Muscle layer of colon (tissue), 2 donors: ENCODE data around the gene TEDC1.
A peak's percentile ranks its signal among the peaks of the same experiment; 100 is the strongest.

Source experiments
- H3K27ac ChIP-seq: one replicate; pipeline ENCODE4 v1.7.0; 2013; ENCODE audit warnings: low read depth, mild to moderate bottlenecking, low read length, moderate library complexity
- H3K27me3 ChIP-seq, 2 donors: one replicate each; pipeline ENCODE4 v1.7.0; 2013; ENCODE audit warnings: low read length in 2 of 2, mild to moderate bottlenecking in 2 of 2; ENCODE audit not compliant: insufficient read depth in 2 of 2, control insufficient read depth in 1 of 2
- H3K36me3 ChIP-seq: one replicate; pipeline ENCODE4 v1.7.0; 2013; ENCODE audit warnings: mild to moderate bottlenecking, low read length; ENCODE audit not compliant: insufficient read depth
- H3K4me1 ChIP-seq: one replicate; pipeline ENCODE4 v1.7.0; 2013; ENCODE audit warnings: mild to moderate bottlenecking, low read length; ENCODE audit not compliant: insufficient read depth
- H3K4me3 ChIP-seq, 2 donors: one replicate each; pipeline ENCODE4 v1.7.0; 2013; ENCODE audit warnings: low read length in 2 of 2, low read depth in 1 of 2, mild to moderate bottlenecking in 1 of 2, moderate library complexity in 1 of 2
- H3K9ac ChIP-seq: one replicate; pipeline ENCODE4 v1.7.0; 2013; ENCODE audit warnings: low read length
- H3K9me3 ChIP-seq: one replicate; pipeline ENCODE4 v1.7.0; 2013; ENCODE audit warnings: mild to moderate bottlenecking, low read length
- donor health status: abdominal sarcoma.
- donor health status: Adenocarcinoma of cecum.

Gene TEDC1

GRCh38 chr14:105498430-105499255 lies 7.6 kb downstream of the TEDC1 start:
- Histone ChIP-seq H3K27me3 (no peaks in the 10 kb centered on the region), H3K36me3 (no peaks in the 10 kb centered on the region), H3K9me3 (no peaks in the 10 kb centered on the region), H3K27ac (peak overlapping the region; percentile 13), H3K4me1 (no peaks in the 10 kb centered on the region), H3K9ac (no peak overlapping the region), H3K4me3 (no peak overlapping the region)

GRCh38 chr14:105499256-105500035 lies 8.4 kb downstream of the TEDC1 start:
- no peaks in the 10 kb centered on the region for H3K9me3 ChIP-seq
- H3K4me3 ChIP-seq: no peak overlapping the region
- H3K9ac ChIP-seq: no peak overlapping the region
- H3K27me3 ChIP-seq: no peaks in the 10 kb centered on the region
- H3K27ac ChIP-seq: no peak overlapping the region
- no peaks in the 10 kb centered on the region for H3K4me1 ChIP-seq
- H3K36me3 ChIP-seq: no peaks in the 10 kb centered on the region

DNA sequence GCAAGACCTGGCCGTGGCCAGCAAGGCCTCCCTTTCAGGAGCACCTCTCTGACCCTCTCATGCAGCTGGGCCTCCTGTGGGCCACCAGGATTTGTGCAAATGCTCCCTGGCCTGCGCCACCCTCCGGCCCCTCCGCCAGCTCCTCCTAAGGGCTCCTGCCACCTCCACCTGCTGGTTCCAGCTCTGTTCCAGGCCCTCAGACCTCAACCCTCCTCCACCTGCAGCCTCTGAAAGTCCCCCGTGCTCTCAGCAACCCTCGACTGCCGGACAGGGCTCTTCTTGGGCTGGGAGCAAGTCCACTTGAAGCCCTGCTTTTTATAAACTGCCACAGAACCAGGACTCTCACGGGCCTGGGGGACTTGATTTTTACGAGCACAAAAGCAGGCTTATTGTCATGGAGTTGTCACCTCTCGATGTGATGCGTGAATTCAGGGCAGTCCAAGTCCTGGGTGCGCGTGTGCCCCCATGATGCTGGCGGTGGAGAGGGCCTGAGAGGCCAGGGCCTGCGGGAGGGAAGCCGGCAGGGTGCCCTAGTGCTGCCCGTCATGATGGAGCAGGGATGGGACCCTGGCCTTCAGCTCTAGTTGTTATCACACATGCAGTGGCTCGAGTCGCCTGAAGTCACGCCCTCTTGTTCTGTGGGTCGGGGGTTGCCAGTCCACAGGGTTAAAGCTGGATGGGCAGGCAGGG lies 9.1 kb downstream of the TEDC1 start:
- H3K4me3 ChIP-seq: no peak overlapping the region
- no peak overlapping the region for H3K27ac ChIP-seq
- H3K36me3 ChIP-seq: no peaks in the 10 kb centered on the region
- H3K27me3 ChIP-seq: no peaks in the 10 kb centered on the region
- no peak overlapping the region for H3K9ac ChIP-seq
- no peaks in the 10 kb centered on the region for H3K9me3 ChIP-seq
- no peaks in the 10 kb centered on the region for H3K4me1 ChIP-seq

- Histone ChIP-seq H3K9ac (no peak overlapping the region), H3K36me3 (no peaks in the 10 kb centered on the region), H3K9me3 (no peaks in the 10 kb centered on the region), H3K27ac (no peak overlapping the region), H3K27me3 (no peaks in the 10 kb centered on the region), H3K4me1 (no peaks in the 10 kb centered on the region), H3K4me3 (no peak overlapping the region)
Measured at GRCh38 chr14:105500726-105501101, 9.7 kb downstream of the TEDC1 start.

DNA sequence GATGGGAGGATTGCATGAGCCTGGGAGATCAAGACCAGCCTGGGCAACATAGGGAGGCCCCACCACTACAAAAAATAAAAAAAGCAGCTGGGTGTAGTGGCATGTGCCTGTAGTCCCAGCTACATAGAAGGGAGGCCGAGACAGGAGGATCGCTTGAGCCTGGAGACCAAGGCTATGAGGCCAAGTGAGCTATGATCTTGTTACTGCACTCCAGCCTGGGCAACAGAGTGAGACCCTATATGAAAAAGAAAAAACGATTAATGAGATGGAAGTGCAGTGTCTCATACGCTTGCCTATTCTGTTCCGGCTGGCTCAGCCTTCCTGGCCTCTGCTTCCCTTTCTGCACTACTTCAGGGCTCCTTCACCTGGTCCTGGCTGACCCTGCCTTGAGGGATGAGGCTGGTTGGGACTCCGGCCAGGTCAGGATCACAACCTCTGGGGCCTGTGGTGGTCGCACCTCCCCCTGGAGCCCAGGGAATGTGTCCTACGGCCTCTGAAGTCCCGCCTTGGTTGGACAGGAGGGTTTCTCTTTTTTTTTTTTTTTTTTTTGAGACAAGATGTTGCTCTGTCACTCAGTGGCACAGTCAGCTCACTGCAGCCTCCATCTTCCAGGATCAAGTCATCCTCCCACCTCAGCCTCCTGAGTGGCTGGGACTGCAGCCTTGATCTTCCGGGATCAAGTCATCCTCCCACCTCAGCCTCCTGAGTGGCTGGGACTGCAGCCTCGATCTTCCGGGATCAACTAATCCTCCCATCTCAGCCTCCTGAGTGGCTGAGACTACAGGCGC lies 10.7 kb downstream of the TEDC1 start:
- H3K9me3 ChIP-seq: no peaks in the 10 kb centered on the region
- no peaks in the 10 kb centered on the region for H3K36me3 ChIP-seq
- no peaks in the 10 kb centered on the region for H3K4me1 ChIP-seq
- H3K9ac ChIP-seq: no peak overlapping the region
- no peak overlapping the region for H3K4me3 ChIP-seq
- H3K27me3 ChIP-seq: no peaks in the 10 kb centered on the region
- no peak overlapping the region for H3K27ac ChIP-seq

GRCh38 chr14:105502446-105503295 lies 11.6 kb downstream of the TEDC1 start:
- no peak overlapping the region for H3K9ac ChIP-seq
- no peaks in the 10 kb centered on the region for H3K9me3 ChIP-seq
- no peaks in the 10 kb centered on the region for H3K4me1 ChIP-seq
- H3K27me3 ChIP-seq: no peaks in the 10 kb centered on the region
- no peak overlapping the region for H3K27ac ChIP-seq
- no peaks in the 10 kb centered on the region for H3K36me3 ChIP-seq
- H3K4me3 ChIP-seq: no peak overlapping the region

DNA sequence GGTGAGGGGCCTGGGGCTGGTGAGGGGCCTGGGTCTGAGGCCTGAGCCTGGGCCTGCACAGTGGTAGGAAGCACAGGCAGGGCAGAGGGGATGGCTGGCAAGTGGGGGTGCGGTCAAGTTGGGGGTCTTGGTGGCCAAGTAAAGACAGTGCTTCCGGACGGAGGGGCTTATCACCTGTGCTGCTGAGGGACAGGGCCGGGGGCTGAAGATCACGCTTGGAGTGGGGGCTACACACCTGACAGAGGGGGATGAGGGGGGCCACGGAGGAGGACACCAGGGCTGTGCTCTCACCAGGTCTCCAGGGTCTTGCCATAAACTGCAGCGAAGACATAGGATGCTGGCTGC lies 12.2 kb downstream of the TEDC1 start:
- no peaks in the 10 kb centered on the region for H3K4me1 ChIP-seq
- H3K27ac ChIP-seq: no peak overlapping the region
- no peak overlapping the region for H3K4me3 ChIP-seq
- H3K27me3 ChIP-seq: no peaks in the 10 kb centered on the region
- H3K9me3 ChIP-seq: no peaks in the 10 kb centered on the region
- no peaks in the 10 kb centered on the region for H3K36me3 ChIP-seq
- H3K9ac ChIP-seq: no peak overlapping the region

- no peaks in the 10 kb centered on the region for H3K36me3 ChIP-seq
- H3K9me3 ChIP-seq: no peaks in the 10 kb centered on the region
- no peaks in the 10 kb centered on the region for H3K4me1 ChIP-seq
- no peak overlapping the region for H3K4me3 ChIP-seq
- no peaks in the 10 kb centered on the region for H3K27me3 ChIP-seq
- H3K27ac ChIP-seq: no peak overlapping the region
- no peak overlapping the region for H3K9ac ChIP-seq
Measured at GRCh38 chr14:105503935-105504692, 13.1 kb downstream of the TEDC1 start.

- Histone ChIP-seq H3K4me1 (no peaks in the 10 kb centered on the region), H3K27me3 (no peaks in the 10 kb centered on the region), H3K36me3 (no peaks in the 10 kb centered on the region), H3K4me3 (no peak overlapping the region), H3K9ac (no peak overlapping the region), H3K27ac (no peak overlapping the region), H3K9me3 (no peaks in the 10 kb centered on the region)
Measured at GRCh38 chr14:105505101-105505500, 14.1 kb downstream of the TEDC1 start.

- Histone ChIP-seq H3K4me1 (no peaks in the 10 kb centered on the region), H3K36me3 (no peaks in the 10 kb centered on the region)
Measured at GRCh38 chr14:105507247-105507646, 16.2 kb downstream of the TEDC1 start.

More at GRCh38 chr14:105507247-105507646, 16.2 kb downstream of the TEDC1 start:
- Histone ChIP-seq H3K9ac (no peak overlapping the region), H3K27ac (no peak overlapping the region), H3K4me3 (no peak overlapping the region), H3K27me3 (no peaks in the 10 kb centered on the region), H3K9me3 (no peaks in the 10 kb centered on the region)
